ENCODE results near the gene TMEM86A.

The TMEM86A gene

GRCh38 chr11:18706330-18707243 is 8.0 kb downstream of the TMEM86A start:
- peaks cover 15% of the 10 kb centered on the region for H3K4me1 ChIP-seq (ENCODE audit: control insufficient read depth, insufficient read depth, low read length, poor library complexity, severe bottlenecking)
- peak in 2 of 3 donors; percentile 23 to 52 for DNase-seq
- no peaks in the 10 kb centered on the region for H3K27me3 ChIP-seq (replicated peaks; ENCODE audit: control insufficient read depth, insufficient read depth, low read length, poor library complexity, severe bottlenecking)
- no peaks in the 10 kb centered on the region for H3K36me3 ChIP-seq (ENCODE audit: control insufficient read depth, insufficient read depth, low read length)
- peak overlapping the region; percentile 63 for H3K27ac ChIP-seq (ENCODE audit: insufficient read depth, low read length, poor library complexity, severe bottlenecking)
- no peaks in the 10 kb centered on the region for H3K9me3 ChIP-seq (ENCODE audit: control insufficient read depth, low read length)
- H3K4me3 ChIP-seq (ENCODE audit: insufficient read depth, low read depth, low read length, poor library complexity, severe bottlenecking), result peak overlapping the region; percentile 87

GRCh38 chr11:18707811-18708340 is 9.3 kb downstream of the TMEM86A start:
- Histone ChIP-seq H3K27ac (ENCODE audit: insufficient read depth, low read length, poor library complexity, severe bottlenecking) (no peak overlapping the region), H3K4me1 (ENCODE audit: control insufficient read depth, insufficient read depth, low read length, poor library complexity, severe bottlenecking) (peaks cover 15% of the 10 kb centered on the region), H3K27me3 (replicated peaks; ENCODE audit: control insufficient read depth, insufficient read depth, low read length, poor library complexity, severe bottlenecking) (no peaks in the 10 kb centered on the region), H3K9me3 (ENCODE audit: control insufficient read depth, low read length) (no peaks in the 10 kb centered on the region), H3K4me3 (ENCODE audit: insufficient read depth, low read depth, low read length, poor library complexity, severe bottlenecking) (no peak overlapping the region), H3K36me3 (ENCODE audit: control insufficient read depth, insufficient read depth, low read length) (no peaks in the 10 kb centered on the region)
- no peak for DNase-seq

- H3K9me3 ChIP-seq (ENCODE audit: control insufficient read depth, low read length), result no peaks in the 10 kb centered on the region
- peaks cover 15% of the 10 kb centered on the region for H3K4me1 ChIP-seq (ENCODE audit: control insufficient read depth, insufficient read depth, low read length, poor library complexity, severe bottlenecking)
- H3K36me3 ChIP-seq (ENCODE audit: control insufficient read depth, insufficient read depth, low read length), result no peaks in the 10 kb centered on the region
- no peaks in the 10 kb centered on the region for H3K27me3 ChIP-seq (replicated peaks; ENCODE audit: control insufficient read depth, insufficient read depth, low read length, poor library complexity, severe bottlenecking)
- DNase-seq, result no peak
- no peak overlapping the region for H3K4me3 ChIP-seq (ENCODE audit: insufficient read depth, low read depth, low read length, poor library complexity, severe bottlenecking)
- H3K27ac ChIP-seq (ENCODE audit: insufficient read depth, low read length, poor library complexity, severe bottlenecking), result no peak overlapping the region
These were observed 10.8 kb downstream of the TMEM86A start for GRCh38 chr11:18709414-18709813.

GRCh38 chr11:18710545-18710944 is 12.0 kb downstream of the TMEM86A start:
- H3K9me3 ChIP-seq (ENCODE audit: control insufficient read depth, low read length), result no peaks in the 10 kb centered on the region
- no peak for DNase-seq
- H3K4me1 ChIP-seq (ENCODE audit: control insufficient read depth, insufficient read depth, low read length, poor library complexity, severe bottlenecking), result peaks cover 12% of the 10 kb centered on the region
- no peaks in the 10 kb centered on the region for H3K27me3 ChIP-seq (replicated peaks; ENCODE audit: control insufficient read depth, insufficient read depth, low read length, poor library complexity, severe bottlenecking)
- H3K27ac ChIP-seq (ENCODE audit: insufficient read depth, low read length, poor library complexity, severe bottlenecking), result no peak overlapping the region
- no peak overlapping the region for H3K4me3 ChIP-seq (ENCODE audit: insufficient read depth, low read depth, low read length, poor library complexity, severe bottlenecking)
- no peaks in the 10 kb centered on the region for H3K36me3 ChIP-seq (ENCODE audit: control insufficient read depth, insufficient read depth, low read length)

- no peaks in the 10 kb centered on the region for H3K27me3 ChIP-seq (replicated peaks; ENCODE audit: control insufficient read depth, insufficient read depth, low read length, poor library complexity, severe bottlenecking)
- no peak overlapping the region for H3K4me3 ChIP-seq (ENCODE audit: insufficient read depth, low read depth, low read length, poor library complexity, severe bottlenecking)
- no peak overlapping the region for H3K27ac ChIP-seq (ENCODE audit: insufficient read depth, low read length, poor library complexity, severe bottlenecking)
- no peaks in the 10 kb centered on the region for H3K4me1 ChIP-seq (ENCODE audit: control insufficient read depth, insufficient read depth, low read length, poor library complexity, severe bottlenecking)
- no peak for DNase-seq
- H3K36me3 ChIP-seq (ENCODE audit: control insufficient read depth, insufficient read depth, low read length), result no peaks in the 10 kb centered on the region
- H3K9me3 ChIP-seq (ENCODE audit: control insufficient read depth, low read length), result no peaks in the 10 kb centered on the region
These were observed 15.3 kb downstream of the TMEM86A start for GRCh38 chr11:18713646-18714442.

GRCh38 chr11:18714443-18714780 is 15.8 kb downstream of the TMEM86A start:
- Histone ChIP-seq H3K27ac (ENCODE audit: insufficient read depth, low read length, poor library complexity, severe bottlenecking) (no peak overlapping the region), H3K36me3 (ENCODE audit: control insufficient read depth, insufficient read depth, low read length) (no peaks in the 10 kb centered on the region), H3K9me3 (ENCODE audit: control insufficient read depth, low read length) (no peaks in the 10 kb centered on the region), H3K4me1 (ENCODE audit: control insufficient read depth, insufficient read depth, low read length, poor library complexity, severe bottlenecking) (no peaks in the 10 kb centered on the region), H3K4me3 (ENCODE audit: insufficient read depth, low read depth, low read length, poor library complexity, severe bottlenecking) (no peak overlapping the region), H3K27me3 (replicated peaks; ENCODE audit: control insufficient read depth, insufficient read depth, low read length, poor library complexity, severe bottlenecking) (no peaks in the 10 kb centered on the region)
- DNase-seq, result no peak

GRCh38 chr11:18715476-18715875 is 16.9 kb downstream of the TMEM86A start:
- DNase-seq, result no peak
- no peaks in the 10 kb centered on the region for H3K27me3 ChIP-seq (replicated peaks; ENCODE audit: control insufficient read depth, insufficient read depth, low read length, poor library complexity, severe bottlenecking)
- no peaks in the 10 kb centered on the region for H3K36me3 ChIP-seq (ENCODE audit: control insufficient read depth, insufficient read depth, low read length)
- no peaks in the 10 kb centered on the region for H3K9me3 ChIP-seq (ENCODE audit: control insufficient read depth, low read length)
- H3K4me1 ChIP-seq (ENCODE audit: control insufficient read depth, insufficient read depth, low read length, poor library complexity, severe bottlenecking), result no peaks in the 10 kb centered on the region
- H3K4me3 ChIP-seq (ENCODE audit: insufficient read depth, low read depth, low read length, poor library complexity, severe bottlenecking), result no peak overlapping the region
- H3K27ac ChIP-seq (ENCODE audit: insufficient read depth, low read length, poor library complexity, severe bottlenecking), result no peak overlapping the region

GRCh38 chr11:18720091-18720807 is 21.7 kb downstream of the TMEM86A start:
- H3K4me3 ChIP-seq (ENCODE audit: insufficient read depth, low read depth, low read length, poor library complexity, severe bottlenecking), result peak overlapping the region; percentile 81
- H3K9me3 ChIP-seq (ENCODE audit: control insufficient read depth, low read length), result no peaks in the 10 kb centered on the region
- no peak overlapping the region for H3K27ac ChIP-seq (ENCODE audit: insufficient read depth, low read length, poor library complexity, severe bottlenecking)
- no peak for DNase-seq
- no peaks in the 10 kb centered on the region for H3K27me3 ChIP-seq (replicated peaks; ENCODE audit: control insufficient read depth, insufficient read depth, low read length, poor library complexity, severe bottlenecking)
- H3K4me1 ChIP-seq (ENCODE audit: control insufficient read depth, insufficient read depth, low read length, poor library complexity, severe bottlenecking), result peaks cover 4% of the 10 kb centered on the region
- no peaks in the 10 kb centered on the region for H3K36me3 ChIP-seq (ENCODE audit: control insufficient read depth, insufficient read depth, low read length)

GRCh38 chr11:18720808-18721560 is 22.4 kb downstream of the TMEM86A start:
- Histone ChIP-seq H3K4me1 (ENCODE audit: control insufficient read depth, insufficient read depth, low read length, poor library complexity, severe bottlenecking) (peaks cover 4% of the 10 kb centered on the region), H3K9me3 (ENCODE audit: control insufficient read depth, low read length) (no peaks in the 10 kb centered on the region), H3K36me3 (ENCODE audit: control insufficient read depth, insufficient read depth, low read length) (no peaks in the 10 kb centered on the region), H3K4me3 (ENCODE audit: insufficient read depth, low read depth, low read length, poor library complexity, severe bottlenecking) (peak overlapping the region; percentile 81), H3K27me3 (replicated peaks; ENCODE audit: control insufficient read depth, insufficient read depth, low read length, poor library complexity, severe bottlenecking) (no peaks in the 10 kb centered on the region), H3K27ac (ENCODE audit: insufficient read depth, low read length, poor library complexity, severe bottlenecking) (peak overlapping the region; percentile 44)
- peak; percentile 72 to 82 (median 73) for DNase-seq

Data from effector memory CD4-positive, alpha-beta T cell (primary cell).